Activated CD8-positive, alpha-beta T cell treated with anti-CD3 and anti-CD28 coated beads, Interleukin-2, amount 10 ng/mL, durations not matched to agents 7 days and 5 days (primary cell): ENCODE results near the gene TCAF2. TPM values are rescaled to one million over a fixed set of nuclear protein-coding genes. Genes with fewer than 3 reads are reported as not detected.
"Not testable (repeated sequence)": the region's sequence is repeated elsewhere in the genome, so short reads cannot be mapped to it uniquely, and the experiment has no call there.

Experiments
- ATAC-seq: fragments of 150-1000 bp; cut with Tn5 transposase; one replicate; pipeline ENCODE4 v1.10.0; 2021; ENCODE audit warnings: moderate library complexity
- CTCF ChIA-PET: fragments of 350-600 bp; sonication (Branson Sonifier 250); formaldehyde crosslinking; loops from one replicate; lab custom pipeline; 2021; ENCODE audit warnings: antibody characterized with exemption; lab: Charles Lee
- POLR2A ChIA-PET: fragments of 350-600 bp; sonication (Branson Sonifier 250); formaldehyde crosslinking; loops from one replicate; lab custom pipeline; 2021; ENCODE audit warnings: antibody characterized with exemption; lab: Charles Lee
- DNase-seq: peaks from one replicate; pipeline ENCODE4 v3.0.0-alpha.2; 2020
- H3K27ac Mint-ChIP-seq: one replicate; pipeline ENCODE4 v1.8.0; 2021; ENCODE audit warnings: mild to moderate bottlenecking, mixed read lengths
- H3K27me3 Mint-ChIP-seq: one replicate; pipeline ENCODE4 v1.8.0; 2021; ENCODE audit warnings: low read depth, mixed read lengths
- H3K36me3 Mint-ChIP-seq: one replicate; pipeline ENCODE4 v1.8.0; 2021; ENCODE audit warnings: low read depth, mixed read lengths
- H3K4me1 Mint-ChIP-seq: one replicate; pipeline ENCODE4 v1.8.0; 2021; ENCODE audit warnings: low read depth, mixed read lengths
- H3K4me3 Mint-ChIP-seq: one replicate; pipeline ENCODE4 v1.8.0; 2021; ENCODE audit warnings: mild to moderate bottlenecking, mixed read lengths
- H3K9me3 Mint-ChIP-seq: one replicate; pipeline ENCODE4 v1.8.0; 2022; ENCODE audit warnings: mixed read lengths; ENCODE audit not compliant: insufficient read depth
- total RNA-seq, 2 experiments: library from RNA; stranded (reverse); gene quantifications; one replicate each; pipeline ENCODE4 v1.2.3, GENCODE V29; 2021

TCAF2 gene
- 10 to 100 TPM; 14.1 to 15.2 TPM for total RNA-seq

DNA sequence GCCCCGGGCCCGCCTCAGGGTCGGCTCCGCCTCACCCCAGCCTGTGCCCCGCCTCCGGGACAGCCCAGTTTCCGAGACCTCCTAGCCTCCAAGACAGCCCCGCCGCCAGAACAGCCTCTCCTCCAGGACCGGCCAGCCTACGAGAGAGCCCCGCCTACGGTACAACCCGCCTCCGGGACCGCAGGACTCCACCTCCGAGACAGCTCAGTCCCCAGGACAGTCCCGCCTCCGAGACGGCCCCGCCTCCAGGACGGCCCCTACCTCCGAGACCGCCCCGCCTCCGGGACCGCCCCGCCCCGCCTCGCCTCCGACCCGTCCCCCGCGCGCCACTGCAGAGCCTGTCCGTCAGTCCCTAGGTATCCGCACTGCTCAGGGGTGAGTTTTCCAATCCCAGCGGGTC, at the start of gene TCAF2:
Gene TCAF2, plus strand, starts transcription at position 329 of the 400 bp plus-strand sequence.
- DNase-seq (peak; percentile 73), ATAC-seq (peak; percentile 91)
- H3K27me3 Mint-ChIP-seq, H3K36me3 Mint-ChIP-seq, CTCF ChIA-PET, POLR2A ChIA-PET, H3K27ac Mint-ChIP-seq, H3K9me3 Mint-ChIP-seq, H3K4me1 Mint-ChIP-seq: not testable (repeated sequence)
- peak within 1 kb of the TSS; percentile 38 for H3K4me3 Mint-ChIP-seq

DNA sequence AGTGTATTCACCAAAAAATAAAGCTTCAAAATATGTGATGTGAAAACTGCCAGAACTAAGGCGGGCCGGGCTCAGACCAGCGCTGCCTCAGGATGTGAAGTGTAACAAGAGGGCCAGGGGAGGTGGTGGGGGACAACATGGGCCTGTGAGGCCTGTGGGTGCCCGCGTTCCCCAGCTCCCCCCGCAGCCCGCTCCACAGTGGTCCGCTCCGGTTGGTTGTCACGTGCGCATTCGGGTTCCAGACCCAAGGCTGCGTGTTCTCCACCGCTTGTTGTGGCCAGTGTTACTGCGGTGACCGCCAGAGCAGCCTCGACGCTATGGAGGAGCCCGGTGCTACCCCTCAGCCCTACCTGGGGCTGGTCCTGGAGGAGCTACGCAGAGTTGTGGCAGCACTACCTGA, 49.3 kb upstream of the TCAF2 start, which contains the start of gene CTAGE15:
Gene CTAGE15, plus strand, starts transcription at position 301 of the 400 bp plus-strand sequence. Its CDS starts 17 bp downstream, at position 318.
- H3K9me3 Mint-ChIP-seq, H3K27ac Mint-ChIP-seq, H3K27me3 Mint-ChIP-seq, H3K4me1 Mint-ChIP-seq, CTCF ChIA-PET, ATAC-seq, H3K4me3 Mint-ChIP-seq, DNase-seq, POLR2A ChIA-PET, H3K36me3 Mint-ChIP-seq: not testable (repeated sequence)

DNA sequence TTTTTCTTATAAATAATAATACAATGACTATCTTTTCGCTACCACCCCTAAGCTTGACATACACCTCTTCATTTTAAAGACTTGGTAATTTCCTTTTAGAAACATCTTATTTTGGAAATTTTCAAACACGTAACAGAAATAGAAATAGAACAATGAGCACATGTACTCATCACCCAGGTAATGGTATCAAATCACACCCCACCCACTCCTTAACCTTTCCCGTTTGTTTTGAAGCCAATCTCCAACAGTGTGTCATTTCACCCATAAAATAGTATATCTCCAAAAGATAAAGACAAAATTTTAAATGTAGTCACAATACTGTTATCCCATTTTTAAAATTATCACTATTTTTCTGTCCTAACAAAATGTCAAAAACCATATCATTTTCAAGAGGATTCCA, 32.6 kb upstream of the TCAF2 start:
- H3K36me3 Mint-ChIP-seq, POLR2A ChIA-PET, H3K4me3 Mint-ChIP-seq, H3K9me3 Mint-ChIP-seq, DNase-seq, ATAC-seq, H3K27me3 Mint-ChIP-seq, CTCF ChIA-PET, H3K27ac Mint-ChIP-seq, H3K4me1 Mint-ChIP-seq: not testable (repeated sequence)

DNA sequence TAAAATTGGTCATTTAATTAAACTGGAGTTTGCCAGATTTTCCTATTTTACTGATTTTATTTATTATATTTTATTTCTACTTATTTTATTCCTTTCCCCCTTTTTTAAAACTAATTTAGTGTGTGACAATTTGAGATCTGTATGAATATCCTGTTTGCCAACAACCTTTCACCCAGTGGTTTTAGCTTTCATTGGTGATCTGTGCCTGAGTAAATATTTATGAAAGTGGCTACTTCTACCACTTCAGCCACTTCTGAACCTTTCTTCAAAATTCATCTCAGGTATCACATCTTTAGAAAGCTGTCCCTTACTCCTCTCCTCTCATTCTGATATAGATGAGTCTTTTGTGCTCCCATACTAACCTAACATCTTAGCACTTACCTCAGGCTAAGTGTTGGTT, 30.9 kb upstream of the TCAF2 start:
- H3K4me3 Mint-ChIP-seq, CTCF ChIA-PET, H3K4me1 Mint-ChIP-seq, POLR2A ChIA-PET, DNase-seq, H3K9me3 Mint-ChIP-seq, ATAC-seq, H3K36me3 Mint-ChIP-seq, H3K27me3 Mint-ChIP-seq, H3K27ac Mint-ChIP-seq: not testable (repeated sequence)

DNA sequence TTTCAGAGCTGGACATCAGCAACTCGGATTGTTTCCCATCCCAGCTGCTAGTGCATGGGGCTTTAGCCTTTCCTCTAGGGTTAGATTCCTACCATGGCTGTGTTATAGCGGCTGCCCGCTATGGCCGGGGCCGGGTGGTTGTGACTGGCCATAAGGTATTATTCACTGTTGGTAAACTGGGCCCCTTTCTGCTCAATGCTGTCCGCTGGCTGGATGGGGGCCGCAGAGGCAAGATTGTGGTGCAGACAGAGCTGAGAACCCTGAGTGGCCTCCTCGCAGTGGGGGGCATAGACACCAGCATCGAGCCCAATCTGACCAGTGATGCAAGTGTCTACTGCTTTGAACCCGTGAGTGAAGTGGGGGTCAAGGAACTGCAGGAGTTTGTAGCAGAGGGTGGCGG, 22.7 kb upstream of the TCAF2 start:
- H3K4me3 Mint-ChIP-seq, CTCF ChIA-PET, H3K27me3 Mint-ChIP-seq, POLR2A ChIA-PET, H3K9me3 Mint-ChIP-seq, H3K4me1 Mint-ChIP-seq, H3K36me3 Mint-ChIP-seq, DNase-seq, H3K27ac Mint-ChIP-seq, ATAC-seq: not testable (repeated sequence)

DNA sequence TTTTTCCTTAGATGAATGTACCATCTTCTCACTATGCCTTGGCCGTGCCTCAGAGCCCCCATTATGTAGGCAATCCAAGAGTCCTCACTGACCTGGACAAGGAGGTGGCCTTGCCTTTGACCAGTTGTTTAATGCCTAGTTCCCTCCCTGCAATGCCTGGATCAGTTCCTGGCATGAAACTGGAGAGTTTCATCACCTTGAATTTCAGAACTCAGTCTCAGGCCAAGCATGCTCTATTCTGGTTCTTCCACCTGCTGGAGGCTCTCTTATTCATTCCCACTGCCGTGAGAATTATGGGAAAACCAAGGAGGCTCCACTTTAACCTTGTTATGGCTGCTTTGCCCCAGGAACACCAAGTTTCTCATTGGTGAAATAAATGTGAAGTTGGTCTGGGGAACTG, 17.2 kb upstream of the TCAF2 start:
- CTCF ChIA-PET, DNase-seq, H3K9me3 Mint-ChIP-seq, POLR2A ChIA-PET, H3K36me3 Mint-ChIP-seq, ATAC-seq, H3K27me3 Mint-ChIP-seq, H3K4me1 Mint-ChIP-seq, H3K4me3 Mint-ChIP-seq, H3K27ac Mint-ChIP-seq: not testable (repeated sequence)

DNA sequence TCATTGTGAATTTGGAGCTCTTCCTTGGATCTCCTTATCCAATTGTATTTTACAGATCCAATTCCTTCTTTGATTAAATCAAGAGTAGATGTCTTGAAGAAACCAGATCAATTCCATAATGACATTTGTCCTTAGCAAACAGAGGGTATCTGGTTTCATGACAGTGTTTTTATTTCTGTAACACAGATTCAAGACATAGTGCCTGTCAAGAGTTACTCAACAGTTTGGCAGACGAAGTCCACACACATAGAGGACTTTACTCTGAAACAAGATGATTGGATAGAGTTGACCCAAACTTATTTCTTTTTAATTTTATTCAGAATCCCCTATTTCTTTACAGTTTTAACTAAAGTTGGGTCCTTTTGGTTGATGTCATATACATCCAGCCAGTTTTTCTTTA, 14.7 kb upstream of the TCAF2 start:
- DNase-seq, H3K4me1 Mint-ChIP-seq, H3K27me3 Mint-ChIP-seq, H3K27ac Mint-ChIP-seq, ATAC-seq, H3K9me3 Mint-ChIP-seq, H3K4me3 Mint-ChIP-seq, H3K36me3 Mint-ChIP-seq, CTCF ChIA-PET, POLR2A ChIA-PET: not testable (repeated sequence)

DNA sequence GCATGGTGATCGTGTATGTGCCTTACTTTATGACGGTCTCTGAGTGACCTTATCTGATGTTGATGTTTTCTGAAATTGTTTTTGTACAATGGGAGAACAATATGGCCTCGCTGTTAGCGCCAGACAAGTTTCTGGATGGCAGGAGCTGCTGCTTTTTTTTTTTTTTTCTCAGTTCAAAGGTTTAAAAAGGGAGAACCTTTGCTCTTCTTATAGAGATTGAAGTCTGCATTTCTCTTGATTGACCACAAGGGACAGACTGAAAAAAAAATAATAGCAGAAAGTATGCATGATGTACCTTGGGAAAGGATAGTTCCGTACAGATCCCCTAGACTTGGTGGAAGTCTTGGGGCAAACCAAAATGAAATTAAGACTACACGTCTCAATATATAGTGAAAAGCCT, 5.2 kb upstream of the TCAF2 start:
- ATAC-seq: not testable (repeated sequence)

DNA sequence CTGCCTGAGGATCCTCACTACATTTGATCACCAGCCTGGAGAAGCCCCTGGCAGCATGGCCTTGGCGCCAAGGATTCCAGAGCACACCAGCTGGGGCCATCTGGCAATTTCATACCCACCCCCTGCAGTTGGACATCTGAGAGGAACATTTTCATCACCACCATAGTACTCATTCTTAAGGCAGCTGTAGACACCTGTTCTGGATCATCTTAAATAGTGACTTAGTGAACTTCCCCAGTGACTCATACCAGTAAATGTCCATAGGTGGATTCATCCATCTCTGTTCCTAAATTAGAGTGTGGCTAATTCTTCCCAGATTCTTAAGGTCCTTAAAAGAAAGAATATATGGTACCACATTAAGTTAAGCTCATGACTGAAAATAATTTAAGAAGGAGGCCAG, 3.6 kb upstream of the TCAF2 start:
- H3K27me3 Mint-ChIP-seq, H3K4me1 Mint-ChIP-seq, DNase-seq, ATAC-seq, H3K27ac Mint-ChIP-seq, CTCF ChIA-PET, H3K36me3 Mint-ChIP-seq, H3K4me3 Mint-ChIP-seq, H3K9me3 Mint-ChIP-seq, POLR2A ChIA-PET: not testable (repeated sequence)

More for the DNA sequence above, 5.2 kb upstream of the TCAF2 start:
- POLR2A ChIA-PET, DNase-seq, H3K9me3 Mint-ChIP-seq, H3K4me3 Mint-ChIP-seq, H3K27ac Mint-ChIP-seq, CTCF ChIA-PET, H3K4me1 Mint-ChIP-seq, H3K36me3 Mint-ChIP-seq, H3K27me3 Mint-ChIP-seq: not testable (repeated sequence)

DNA sequence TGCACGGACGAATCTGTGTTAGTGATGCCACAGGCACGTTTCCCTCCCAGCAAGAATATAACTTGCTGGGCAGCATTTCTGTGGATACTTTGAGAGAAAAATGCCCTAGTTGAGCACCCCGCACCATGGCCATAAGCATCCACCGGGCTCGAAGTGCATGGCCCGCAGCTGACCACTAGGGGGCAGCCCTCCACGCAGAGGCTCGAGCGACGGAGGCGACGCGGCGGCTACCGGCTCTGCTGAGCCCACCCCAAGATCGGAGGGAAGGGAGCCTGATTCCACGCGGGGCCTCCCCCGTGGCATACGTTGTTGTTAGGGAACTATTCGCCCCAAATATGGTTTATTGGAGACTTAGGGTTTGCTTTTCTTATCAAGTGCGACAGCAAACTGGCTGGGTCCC, 716 bp upstream of the TCAF2 start:
- H3K4me3 Mint-ChIP-seq, H3K36me3 Mint-ChIP-seq, H3K27me3 Mint-ChIP-seq, CTCF ChIA-PET, H3K9me3 Mint-ChIP-seq, H3K4me1 Mint-ChIP-seq, DNase-seq, H3K27ac Mint-ChIP-seq, POLR2A ChIA-PET: not testable (repeated sequence)
- ATAC-seq: peak; percentile 31

DNA sequence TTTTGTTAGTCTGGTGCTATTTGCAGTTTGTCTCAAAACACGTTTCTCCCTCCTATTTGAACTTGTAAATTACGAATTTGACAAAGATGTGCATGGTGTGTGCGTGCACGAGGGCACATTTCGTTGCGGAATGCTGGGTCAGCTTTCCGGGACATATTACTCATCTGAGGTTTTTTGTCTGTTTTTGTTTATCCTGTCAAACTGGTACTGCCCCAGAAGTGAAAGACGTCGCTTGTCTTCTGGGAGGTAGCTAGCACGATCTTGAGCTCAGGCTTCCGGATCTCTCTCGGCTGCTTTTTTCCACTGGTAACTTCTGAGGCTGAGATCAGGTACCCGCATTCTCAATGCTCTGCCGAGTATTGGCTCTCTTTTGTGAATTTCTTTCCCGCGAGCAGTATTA, 401 bp downstream of the TCAF2 start:
- H3K27me3 Mint-ChIP-seq, POLR2A ChIA-PET, CTCF ChIA-PET, H3K4me1 Mint-ChIP-seq, H3K4me3 Mint-ChIP-seq, H3K36me3 Mint-ChIP-seq, H3K9me3 Mint-ChIP-seq, DNase-seq, H3K27ac Mint-ChIP-seq: not testable (repeated sequence)
- ATAC-seq: peak; percentile 58

DNA sequence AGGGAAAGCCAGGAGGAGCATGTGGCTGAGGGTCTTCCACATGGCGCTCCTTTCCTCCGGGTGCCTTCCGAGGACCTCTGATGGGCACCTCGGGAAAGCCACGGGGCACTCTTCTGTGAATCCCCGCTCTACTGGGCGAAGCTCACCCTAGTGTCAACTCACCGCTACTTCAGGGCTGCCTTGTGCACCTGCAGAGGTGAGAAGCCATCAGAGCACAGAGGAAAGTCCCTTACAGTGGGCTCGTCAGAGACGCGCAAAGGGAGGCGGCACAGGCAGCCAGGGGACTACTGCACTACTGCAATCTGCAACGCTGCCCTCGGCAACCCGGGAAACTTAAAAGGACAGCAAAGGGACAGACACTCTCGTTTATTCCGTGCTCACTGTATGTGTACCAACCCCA, 1.4 kb downstream of the TCAF2 start:
- H3K36me3 Mint-ChIP-seq, H3K4me1 Mint-ChIP-seq, DNase-seq, H3K27me3 Mint-ChIP-seq, H3K9me3 Mint-ChIP-seq, H3K4me3 Mint-ChIP-seq, POLR2A ChIA-PET, CTCF ChIA-PET, H3K27ac Mint-ChIP-seq: not testable (repeated sequence)
- ATAC-seq: peak; percentile 33

DNA sequence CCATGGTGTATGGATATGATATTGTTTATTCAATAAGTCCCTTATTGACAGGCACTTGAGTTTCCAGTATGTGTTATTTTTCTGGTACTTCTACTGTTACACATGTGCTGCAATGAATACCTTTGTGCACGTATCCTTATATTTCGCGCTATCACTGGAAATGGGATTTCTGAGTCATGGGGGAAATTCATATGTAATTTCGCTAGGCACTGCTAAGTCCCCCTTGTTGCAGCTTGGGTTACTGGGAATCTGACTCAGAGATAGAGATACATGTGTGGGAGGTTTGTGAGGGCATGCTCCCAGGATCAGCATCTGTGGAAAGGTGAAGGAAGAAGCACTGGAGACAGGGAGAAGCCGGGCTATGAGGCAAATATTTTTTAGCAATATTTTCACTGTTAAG, 9.9 kb downstream of the TCAF2 start:
- H3K27me3 Mint-ChIP-seq, H3K4me1 Mint-ChIP-seq, CTCF ChIA-PET, DNase-seq, H3K9me3 Mint-ChIP-seq, POLR2A ChIA-PET, H3K36me3 Mint-ChIP-seq, ATAC-seq, H3K4me3 Mint-ChIP-seq, H3K27ac Mint-ChIP-seq: not testable (repeated sequence)
